ENCODE results near the gene CEP20.

The CEP20 gene

GRCh38 chr16:15898654-15899053 is 10.3 kb upstream of the CEP20 start:
- no peak for DNase-seq (ENCODE audit: low read depth in 1 of 2, low spot score in 1 of 2)

GRCh38 chr16:15897834-15898254 is 9.4 kb upstream of the CEP20 start:
- no peak for DNase-seq (ENCODE audit: low read depth in 1 of 2, low spot score in 1 of 2)

GRCh38 chr16:15897121-15897780 is 8.8 kb upstream of the CEP20 start:
- no peak for DNase-seq (ENCODE audit: low read depth in 1 of 2, low spot score in 1 of 2)

GRCh38 chr16:15894571-15895374 is 6.4 kb upstream of the CEP20 start:
- DNase-seq (ENCODE audit: low read depth in 1 of 2, low spot score in 1 of 2), result no peak

GRCh38 chr16:15891508-15891907 is 3.1 kb upstream of the CEP20 start:
- no peak for DNase-seq (ENCODE audit: low read depth in 1 of 2, low spot score in 1 of 2)

- no peak for DNase-seq (ENCODE audit: low read depth in 1 of 2, low spot score in 1 of 2)
Measured at GRCh38 chr16:15887283-15887682, 1.1 kb downstream of the CEP20 start.

- DNase-seq (ENCODE audit: low read depth in 1 of 2, low spot score in 1 of 2), result no peak
Measured at GRCh38 chr16:15886078-15886477, 2.3 kb downstream of the CEP20 start.

- no peak for DNase-seq (ENCODE audit: low read depth in 1 of 2, low spot score in 1 of 2)
Measured at GRCh38 chr16:15885560-15886001, 2.8 kb downstream of the CEP20 start.

GRCh38 chr16:15882563-15882962 is 5.8 kb downstream of the CEP20 start:
- no peak for DNase-seq (ENCODE audit: low read depth in 1 of 2, low spot score in 1 of 2)

GRCh38 chr16:15881794-15882379 is 6.5 kb downstream of the CEP20 start:
- DNase-seq (ENCODE audit: low read depth in 1 of 2, low spot score in 1 of 2), result no peak

- DNase-seq (ENCODE audit: low read depth in 1 of 2, low spot score in 1 of 2), result no peak
Measured at GRCh38 chr16:15880434-15881308, 7.7 kb downstream of the CEP20 start.

- DNase-seq (ENCODE audit: low read depth in 1 of 2, low spot score in 1 of 2), result no peak
Measured at GRCh38 chr16:15879255-15879811, 9.1 kb downstream of the CEP20 start.

GRCh38 chr16:15876503-15876902 is 11.9 kb downstream of the CEP20 start:
- DNase-seq (ENCODE audit: low read depth in 1 of 2, low spot score in 1 of 2), result no peak

- no peak for DNase-seq (ENCODE audit: low read depth in 1 of 2, low spot score in 1 of 2)
Measured at GRCh38 chr16:15874745-15875314, 13.6 kb downstream of the CEP20 start.

GRCh38 chr16:15873737-15874136 is 14.7 kb downstream of the CEP20 start:
- DNase-seq (ENCODE audit: low read depth in 1 of 2, low spot score in 1 of 2), result no peak

GRCh38 chr16:15873301-15873700 is 15.1 kb downstream of the CEP20 start:
- no peak for DNase-seq (ENCODE audit: low read depth in 1 of 2, low spot score in 1 of 2)

GRCh38 chr16:15870011-15870410 is 18.4 kb downstream of the CEP20 start:
- no peak for DNase-seq (ENCODE audit: low read depth in 1 of 2, low spot score in 1 of 2)

- DNase-seq (ENCODE audit: low read depth in 1 of 2, low spot score in 1 of 2), result no peak
Measured at GRCh38 chr16:15866451-15866850, 22.0 kb downstream of the CEP20 start.

- no peak for DNase-seq (ENCODE audit: low read depth in 1 of 2, low spot score in 1 of 2)
Measured at GRCh38 chr16:15865742-15866141, 22.7 kb downstream of the CEP20 start.

- DNase-seq (ENCODE audit: low read depth in 1 of 2, low spot score in 1 of 2), result no peak
Measured at GRCh38 chr16:15864939-15865338, 23.5 kb downstream of the CEP20 start.

- no peak for DNase-seq (ENCODE audit: low read depth in 1 of 2, low spot score in 1 of 2)
Measured at GRCh38 chr16:15861996-15862395, 26.4 kb downstream of the CEP20 start.
